WTC11 (cell line): ENCODE data around the gene LOXL3. TPM values are rescaled to one million over a fixed set of nuclear protein-coding genes. Genes with fewer than 3 reads are reported as not detected.

Experiments used
- ATAC-seq: fragments of 200-7000 bp; cut with Tn5 transposase; 2 replicates; pipeline ENCODE4 v1.10.0; 2021; ENCODE audit warnings: mild to moderate bottlenecking, moderate library complexity
- CTCF ChIA-PET: fragments of 300-600 bp; sonication (Branson Sonifier 250); formaldehyde crosslinking; loops from one replicate; lab custom pipeline; 2021; ENCODE audit warnings: antibody characterized with exemption; lab: Charles Lee
- POLR2A ChIA-PET: fragments of 350-600 bp; sonication (Branson Sonifier 250); formaldehyde crosslinking; loops from one replicate; lab custom pipeline; 2021; ENCODE audit warnings: antibody characterized with exemption; lab: Charles Lee
- DNase-seq: peaks from one replicate; pipeline ENCODE4 v3.0.0; 2021; ENCODE audit warnings: low spot score
- H3K27ac Mint-ChIP-seq: 2 replicates; pipeline ENCODE4 v1.8.0; 2021; ENCODE audit warnings: mixed read lengths
- H3K27me3 Mint-ChIP-seq: 2 replicates; pipeline ENCODE4 v1.8.0; 2021; ENCODE audit warnings: low read depth, mild to moderate bottlenecking, moderate library complexity, mixed read lengths
- H3K36me3 Mint-ChIP-seq: 2 replicates; pipeline ENCODE4 v1.8.0; 2021; ENCODE audit warnings: mixed read lengths
- H3K4me1 Mint-ChIP-seq: 2 replicates; pipeline ENCODE4 v1.8.0; 2022; ENCODE audit warnings: mixed read lengths
- H3K4me3 Mint-ChIP-seq: 2 replicates; pipeline ENCODE4 v1.8.0; 2021; ENCODE audit warnings: mild to moderate bottlenecking, moderate library complexity, mixed read lengths
- H3K9me3 Mint-ChIP-seq: 2 replicates; pipeline ENCODE4 v1.8.0; 2021; ENCODE audit warnings: mixed read lengths
- CREB1 ChIP-seq: sonication (generic); formaldehyde crosslinking; IDR thresholded peaks from 2 replicates; pipeline ENCODE4 v1.8.0; 2023; ENCODE audit warnings: mild to moderate bottlenecking, missing genetic modification reagents
- ESRRA ChIP-seq: sonication (generic); formaldehyde crosslinking; IDR thresholded peaks from 2 replicates; pipeline ENCODE4 v1.8.1; 2022; ENCODE audit warnings: mild to moderate bottlenecking, missing genetic modification reagents, borderline replicate concordance
- FOXK1 ChIP-seq: sonication (generic); formaldehyde crosslinking; IDR thresholded peaks from 2 replicates; pipeline ENCODE4 v1.8.0; 2022; ENCODE audit warnings: mild to moderate bottlenecking, moderate library complexity, missing genetic modification reagents
- GABPB1 ChIP-seq: sonication (generic); formaldehyde crosslinking; IDR thresholded peaks from 2 replicates; pipeline ENCODE4 v1.8.1; 2023; ENCODE audit warnings: mild to moderate bottlenecking, missing genetic modification reagents
- GTF2I ChIP-seq: fragments of 250-450 bp; sonication (Bioruptor Pico); conservative IDR thresholded peaks from 2 replicates; pipeline ENCODE4 v1.4.0; 2021; ENCODE audit warnings: mild to moderate bottlenecking
- JUN ChIP-seq: sonication (generic); formaldehyde crosslinking; IDR thresholded peaks from 2 replicates; pipeline ENCODE4 v1.8.0; 2023; ENCODE audit warnings: mild to moderate bottlenecking, missing genetic modification reagents
- MYBL2 ChIP-seq: sonication (generic); formaldehyde crosslinking; IDR thresholded peaks from 2 replicates; pipeline ENCODE4 v1.8.1; 2023; ENCODE audit warnings: mild to moderate bottlenecking, moderate library complexity, missing genetic modification reagents
- RELA ChIP-seq: sonication (generic); formaldehyde crosslinking; IDR thresholded peaks from 2 replicates; pipeline ENCODE4 v1.8.1; 2022; ENCODE audit warnings: missing genetic modification reagents, mild to moderate bottlenecking, borderline replicate concordance
- TP53 ChIP-seq: sonication (generic); formaldehyde crosslinking; IDR thresholded peaks from 2 replicates; pipeline ENCODE4 v1.8.1; 2023; ENCODE audit warnings: mild to moderate bottlenecking, missing genetic modification reagents
- ZNF416 ChIP-seq: fragments of 250-450 bp; sonication (Bioruptor Pico); IDR thresholded peaks from 2 replicates; pipeline ENCODE4 v1.9.0; 2021; ENCODE audit warnings: mild to moderate bottlenecking, inconsistent platforms
- ZNF423 ChIP-seq: fragments of 250-450 bp; sonication (Bioruptor Pico); IDR thresholded peaks from 2 replicates; pipeline ENCODE4 v2.1.2; 2022; ENCODE audit warnings: mild to moderate bottlenecking, moderate library complexity
- total RNA-seq: library from RNA; stranded (reverse); gene quantifications from 3 replicates; pipeline ENCODE4 v1.2.3, GENCODE V29; 2021
- TF ChIP-seq, protein P1 (sequence below): sonication (generic); formaldehyde crosslinking; IDR thresholded peaks from 2 replicates; pipeline ENCODE4 v1.8.1; 2023; ENCODE audit warnings: mild to moderate bottlenecking, missing genetic modification reagents
- TF ChIP-seq, protein P2 (sequence below): fragments of 250-450 bp; sonication (Bioruptor Pico); IDR thresholded peaks from 2 replicates; pipeline ENCODE4 v1.9.0; 2021; ENCODE audit warnings: mild to moderate bottlenecking
- TF ChIP-seq, protein P3 (sequence below): sonication (generic); formaldehyde crosslinking; IDR thresholded peaks from 2 replicates; pipeline ENCODE4 v1.8.0; 2022; ENCODE audit warnings: missing genetic modification reagents
- TF ChIP-seq, protein P4 (sequence below): sonication (generic); formaldehyde crosslinking; IDR thresholded peaks from 2 replicates; pipeline ENCODE4 v1.8.1; 2023; ENCODE audit warnings: mild to moderate bottlenecking, moderate library complexity, missing genetic modification reagents
- TF ChIP-seq, protein P5 (sequence below): sonication (generic); formaldehyde crosslinking; IDR thresholded peaks from 2 replicates; pipeline ENCODE4 v1.8.0; 2023; ENCODE audit warnings: missing genetic modification reagents
- TF ChIP-seq, protein P6 (sequence below): sonication (generic); formaldehyde crosslinking; IDR thresholded peaks from 2 replicates; pipeline ENCODE4 v1.8.0; 2023; ENCODE audit warnings: mild to moderate bottlenecking, missing genetic modification reagents

LOXL3 gene
- total RNA-seq, 1 experiment from 2014 or later, result 21.1 TPM

DNA sequence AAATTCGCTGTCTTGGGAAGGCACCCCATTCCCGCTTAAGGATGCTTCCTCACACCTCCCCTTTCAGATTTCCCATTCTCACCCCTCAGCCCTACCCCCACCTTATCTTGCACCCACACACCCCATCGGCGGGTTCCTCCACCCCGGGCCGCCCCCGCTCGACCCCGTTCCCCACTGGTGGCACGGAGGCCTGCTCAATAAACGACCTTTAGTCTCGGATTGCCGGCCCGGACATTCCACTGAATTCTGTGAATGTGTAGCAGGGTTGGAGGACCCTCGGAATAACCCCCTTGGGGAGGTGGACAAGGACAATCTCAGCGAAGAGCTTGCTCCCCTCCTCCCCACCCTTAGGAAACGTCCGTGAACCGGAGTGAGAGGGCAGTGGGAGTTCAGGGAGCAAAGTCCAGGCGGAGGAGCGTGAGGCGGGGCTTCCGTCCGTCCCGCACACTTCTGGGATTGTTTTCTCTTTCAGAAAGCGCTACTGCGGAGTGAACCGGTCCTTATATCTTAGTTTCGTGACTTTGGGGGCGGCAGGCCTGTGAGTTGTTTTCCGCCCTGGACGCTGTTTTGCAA is 51.5 kb downstream of the LOXL3 start:
- H3K4me1 Mint-ChIP-seq, result peaks cover 61% of the 10 kb centered on the region
- no peak for DNase-seq
- CTCF ChIA-PET, result interaction anchor here (6.0 kb wide), 1 partner anchor 19 kb away, joined by 43 read pairs; the partner anchor contains the start of genes CCDC142 and TTC31

DNA sequence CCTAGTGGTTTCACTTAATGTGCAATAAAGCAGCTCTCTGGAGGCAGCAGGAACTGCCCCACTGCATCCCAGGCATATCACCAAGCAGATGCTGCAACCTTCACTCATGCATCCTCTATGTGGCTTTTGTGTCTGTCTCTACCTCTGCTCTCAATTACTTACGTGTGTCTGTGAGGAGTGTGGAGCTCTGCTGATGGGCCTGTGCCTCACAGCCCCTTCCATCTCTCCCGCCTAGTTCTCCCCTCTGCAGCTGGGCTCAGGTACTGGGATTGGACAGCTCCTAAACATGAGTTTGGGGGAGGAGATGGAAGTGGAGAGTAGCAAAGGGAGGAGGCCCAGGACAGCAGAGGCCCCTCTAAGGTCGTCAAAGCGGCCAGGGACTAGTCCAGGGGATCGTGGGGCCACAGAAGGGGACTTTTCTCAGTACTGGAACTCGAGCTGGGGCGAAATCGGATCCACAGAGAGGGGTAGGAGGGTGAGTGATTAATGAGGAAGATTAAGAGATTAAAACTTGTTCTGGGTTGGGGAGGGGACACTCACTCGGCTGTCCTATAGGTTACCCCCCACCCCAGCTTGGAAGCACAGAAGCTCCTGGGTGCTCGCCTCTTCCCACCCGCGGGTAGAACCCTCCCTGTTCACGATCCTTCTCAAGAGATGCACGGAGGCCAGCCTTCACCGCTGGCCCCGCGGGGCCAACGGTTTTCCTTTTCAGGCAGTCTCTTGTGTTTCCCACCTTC is 52.2 kb downstream of the LOXL3 start:
- ATAC-seq (no peak), DNase-seq (no peak)
- no peak overlapping the region for H3K27ac Mint-ChIP-seq
- POLR2A ChIA-PET, result interaction anchor here (0.6 to 0.8 kb wide), 2 partner anchors 10 to 44 kb away, joined by 3 to 5 read pairs; partner anchors contain the start of gene WBP1
- peak overlapping the region; percentile 81 for H3K4me3 Mint-ChIP-seq
- H3K27me3 Mint-ChIP-seq, result peaks cover 96% of the 10 kb centered on the region
- H3K9me3 Mint-ChIP-seq, result no peaks in the 10 kb centered on the region
- H3K4me1 Mint-ChIP-seq, result peaks cover 55% of the 10 kb centered on the region
- peaks cover 19% of the 10 kb centered on the region for H3K36me3 Mint-ChIP-seq
- CTCF ChIA-PET, result interaction anchor here (0.7 to 6.0 kb wide), 5 partner anchors 9 to 86 kb away, joined by 3 to 43 read pairs (median 6); partner anchors contain the start of genes AUP1, CCDC142, HTRA2 and TTC31
- no peak for TF ChIP-seq FOXK1
- TF ChIP-seq, protein P1, sequence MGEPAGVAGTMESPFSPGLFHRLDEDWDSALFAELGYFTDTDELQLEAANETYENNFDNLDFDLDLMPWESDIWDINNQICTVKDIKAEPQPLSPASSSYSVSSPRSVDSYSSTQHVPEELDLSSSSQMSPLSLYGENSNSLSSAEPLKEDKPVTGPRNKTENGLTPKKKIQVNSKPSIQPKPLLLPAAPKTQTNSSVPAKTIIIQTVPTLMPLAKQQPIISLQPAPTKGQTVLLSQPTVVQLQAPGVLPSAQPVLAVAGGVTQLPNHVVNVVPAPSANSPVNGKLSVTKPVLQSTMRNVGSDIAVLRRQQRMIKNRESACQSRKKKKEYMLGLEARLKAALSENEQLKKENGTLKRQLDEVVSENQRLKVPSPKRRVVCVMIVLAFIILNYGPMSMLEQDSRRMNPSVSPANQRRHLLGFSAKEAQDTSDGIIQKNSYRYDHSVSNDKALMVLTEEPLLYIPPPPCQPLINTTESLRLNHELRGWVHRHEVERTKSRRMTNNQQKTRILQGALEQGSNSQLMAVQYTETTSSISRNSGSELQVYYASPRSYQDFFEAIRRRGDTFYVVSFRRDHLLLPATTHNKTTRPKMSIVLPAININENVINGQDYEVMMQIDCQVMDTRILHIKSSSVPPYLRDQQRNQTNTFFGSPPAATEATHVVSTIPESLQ (CRISPR knock-in tag), result no peak
- no peak for TF ChIP-seq MYBL2 (CRISPR knock-in tag)
- TF ChIP-seq RELA (CRISPR knock-in tag), result no peak
- TF ChIP-seq, protein P2, sequence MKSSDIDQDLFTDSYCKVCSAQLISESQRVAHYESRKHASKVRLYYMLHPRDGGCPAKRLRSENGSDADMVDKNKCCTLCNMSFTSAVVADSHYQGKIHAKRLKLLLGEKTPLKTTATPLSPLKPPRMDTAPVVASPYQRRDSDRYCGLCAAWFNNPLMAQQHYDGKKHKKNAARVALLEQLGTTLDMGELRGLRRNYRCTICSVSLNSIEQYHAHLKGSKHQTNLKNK, result no peak
- TF ChIP-seq, protein P3, sequence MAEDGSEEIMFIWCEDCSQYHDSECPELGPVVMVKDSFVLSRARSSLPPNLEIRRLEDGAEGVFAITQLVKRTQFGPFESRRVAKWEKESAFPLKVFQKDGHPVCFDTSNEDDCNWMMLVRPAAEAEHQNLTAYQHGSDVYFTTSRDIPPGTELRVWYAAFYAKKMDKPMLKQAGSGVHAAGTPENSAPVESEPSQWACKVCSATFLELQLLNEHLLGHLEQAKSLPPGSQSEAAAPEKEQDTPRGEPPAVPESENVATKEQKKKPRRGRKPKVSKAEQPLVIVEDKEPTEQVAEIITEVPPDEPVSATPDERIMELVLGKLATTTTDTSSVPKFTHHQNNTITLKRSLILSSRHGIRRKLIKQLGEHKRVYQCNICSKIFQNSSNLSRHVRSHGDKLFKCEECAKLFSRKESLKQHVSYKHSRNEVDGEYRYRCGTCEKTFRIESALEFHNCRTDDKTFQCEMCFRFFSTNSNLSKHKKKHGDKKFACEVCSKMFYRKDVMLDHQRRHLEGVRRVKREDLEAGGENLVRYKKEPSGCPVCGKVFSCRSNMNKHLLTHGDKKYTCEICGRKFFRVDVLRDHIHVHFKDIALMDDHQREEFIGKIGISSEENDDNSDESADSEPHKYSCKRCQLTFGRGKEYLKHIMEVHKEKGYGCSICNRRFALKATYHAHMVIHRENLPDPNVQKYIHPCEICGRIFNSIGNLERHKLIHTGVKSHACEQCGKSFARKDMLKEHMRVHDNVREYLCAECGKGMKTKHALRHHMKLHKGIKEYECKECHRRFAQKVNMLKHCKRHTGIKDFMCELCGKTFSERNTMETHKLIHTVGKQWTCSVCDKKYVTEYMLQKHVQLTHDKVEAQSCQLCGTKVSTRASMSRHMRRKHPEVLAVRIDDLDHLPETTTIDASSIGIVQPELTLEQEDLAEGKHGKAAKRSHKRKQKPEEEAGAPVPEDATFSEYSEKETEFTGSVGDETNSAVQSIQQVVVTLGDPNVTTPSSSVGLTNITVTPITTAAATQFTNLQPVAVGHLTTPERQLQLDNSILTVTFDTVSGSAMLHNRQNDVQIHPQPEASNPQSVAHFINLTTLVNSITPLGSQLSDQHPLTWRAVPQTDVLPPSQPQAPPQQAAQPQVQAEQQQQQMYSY (CRISPR knock-in tag), result no peak
- TF ChIP-seq, protein P4, sequence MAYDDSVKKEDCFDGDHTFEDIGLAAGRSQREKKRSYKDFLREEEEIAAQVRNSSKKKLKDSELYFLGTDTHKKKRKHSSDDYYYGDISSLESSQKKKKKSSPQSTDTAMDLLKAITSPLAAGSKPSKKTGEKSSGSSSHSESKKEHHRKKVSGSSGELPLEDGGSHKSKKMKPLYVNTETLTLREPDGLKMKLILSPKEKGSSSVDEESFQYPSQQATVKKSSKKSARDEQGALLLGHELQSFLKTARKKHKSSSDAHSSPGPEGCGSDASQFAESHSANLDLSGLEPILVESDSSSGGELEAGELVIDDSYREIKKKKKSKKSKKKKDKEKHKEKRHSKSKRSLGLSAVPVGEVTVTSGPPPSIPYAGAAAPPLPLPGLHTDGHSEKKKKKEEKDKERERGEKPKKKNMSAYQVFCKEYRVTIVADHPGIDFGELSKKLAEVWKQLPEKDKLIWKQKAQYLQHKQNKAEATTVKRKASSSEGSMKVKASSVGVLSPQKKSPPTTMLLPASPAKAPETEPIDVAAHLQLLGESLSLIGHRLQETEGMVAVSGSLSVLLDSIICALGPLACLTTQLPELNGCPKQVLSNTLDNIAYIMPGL (CRISPR knock-in tag), result no peak
- TF ChIP-seq, protein P5, sequence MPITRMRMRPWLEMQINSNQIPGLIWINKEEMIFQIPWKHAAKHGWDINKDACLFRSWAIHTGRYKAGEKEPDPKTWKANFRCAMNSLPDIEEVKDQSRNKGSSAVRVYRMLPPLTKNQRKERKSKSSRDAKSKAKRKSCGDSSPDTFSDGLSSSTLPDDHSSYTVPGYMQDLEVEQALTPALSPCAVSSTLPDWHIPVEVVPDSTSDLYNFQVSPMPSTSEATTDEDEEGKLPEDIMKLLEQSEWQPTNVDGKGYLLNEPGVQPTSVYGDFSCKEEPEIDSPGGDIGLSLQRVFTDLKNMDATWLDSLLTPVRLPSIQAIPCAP (CRISPR knock-in tag), result no peak
- TF ChIP-seq, protein P6, sequence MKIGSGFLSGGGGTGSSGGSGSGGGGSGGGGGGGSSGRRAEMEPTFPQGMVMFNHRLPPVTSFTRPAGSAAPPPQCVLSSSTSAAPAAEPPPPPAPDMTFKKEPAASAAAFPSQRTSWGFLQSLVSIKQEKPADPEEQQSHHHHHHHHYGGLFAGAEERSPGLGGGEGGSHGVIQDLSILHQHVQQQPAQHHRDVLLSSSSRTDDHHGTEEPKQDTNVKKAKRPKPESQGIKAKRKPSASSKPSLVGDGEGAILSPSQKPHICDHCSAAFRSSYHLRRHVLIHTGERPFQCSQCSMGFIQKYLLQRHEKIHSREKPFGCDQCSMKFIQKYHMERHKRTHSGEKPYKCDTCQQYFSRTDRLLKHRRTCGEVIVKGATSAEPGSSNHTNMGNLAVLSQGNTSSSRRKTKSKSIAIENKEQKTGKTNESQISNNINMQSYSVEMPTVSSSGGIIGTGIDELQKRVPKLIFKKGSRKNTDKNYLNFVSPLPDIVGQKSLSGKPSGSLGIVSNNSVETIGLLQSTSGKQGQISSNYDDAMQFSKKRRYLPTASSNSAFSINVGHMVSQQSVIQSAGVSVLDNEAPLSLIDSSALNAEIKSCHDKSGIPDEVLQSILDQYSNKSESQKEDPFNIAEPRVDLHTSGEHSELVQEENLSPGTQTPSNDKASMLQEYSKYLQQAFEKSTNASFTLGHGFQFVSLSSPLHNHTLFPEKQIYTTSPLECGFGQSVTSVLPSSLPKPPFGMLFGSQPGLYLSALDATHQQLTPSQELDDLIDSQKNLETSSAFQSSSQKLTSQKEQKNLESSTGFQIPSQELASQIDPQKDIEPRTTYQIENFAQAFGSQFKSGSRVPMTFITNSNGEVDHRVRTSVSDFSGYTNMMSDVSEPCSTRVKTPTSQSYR (CRISPR knock-in tag), result no peak
- TF ChIP-seq GTF2I, result no peak
- no peak for TF ChIP-seq ZNF416 (CRISPR knock-in tag)
- TF ChIP-seq CREB1 (CRISPR knock-in tag), result no peak
- TF ChIP-seq TP53 (CRISPR knock-in tag), result no peak
- TF ChIP-seq JUN, result no peak
- no peak for TF ChIP-seq ESRRA (CRISPR knock-in tag)

More for the DNA sequence above, 51.5 kb downstream of the LOXL3 start:
- Mint-ChIP-seq H3K4me3 (peak overlapping the region; percentile 81), H3K36me3 (peaks cover 22% of the 10 kb centered on the region), H3K9me3 (no peaks in the 10 kb centered on the region), H3K27me3 (peaks cover 93% of the 10 kb centered on the region), H3K27ac (no peak overlapping the region)
- TF ChIP-seq GABPB1 (CRISPR knock-in tag) (peak; percentile 27; the same call in 1 of the 2 replicates), ZNF423 (CRISPR knock-in tag) (no peak)
- no peak for ATAC-seq
- POLR2A ChIA-PET, result interaction anchor here (0.7 kb wide), 1 partner anchor 27 kb away, joined by 3 read pairs; no protein-coding TSS in a partner anchor
